Measurements from ENCODE around the gene SIGLEC10.
"Not testable (repeated sequence)": the region's sequence is repeated elsewhere in the genome, so short reads cannot be mapped to it uniquely, and the experiment has no call there.

The SIGLEC10 gene

DNA sequence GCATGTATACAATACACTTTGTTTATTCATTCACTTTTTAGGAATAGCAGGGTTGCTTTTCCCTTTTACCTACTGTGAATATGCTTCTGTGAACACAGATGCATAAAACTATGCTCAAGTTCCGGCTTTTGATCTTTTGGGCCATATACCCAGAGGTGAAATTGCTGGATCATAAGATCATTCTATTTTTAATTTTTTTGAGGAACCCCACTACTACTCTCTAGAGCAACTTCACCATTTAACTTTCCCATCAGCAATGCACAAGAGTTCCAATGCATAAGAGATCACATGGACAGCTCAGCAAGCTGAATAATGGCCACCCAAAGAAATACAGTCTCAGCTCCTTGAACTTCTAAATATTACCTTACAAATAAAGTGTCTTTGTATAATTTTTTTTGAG is 17.0 kb upstream of the SIGLEC10 start:
- no peak for DNase-seq

DNA sequence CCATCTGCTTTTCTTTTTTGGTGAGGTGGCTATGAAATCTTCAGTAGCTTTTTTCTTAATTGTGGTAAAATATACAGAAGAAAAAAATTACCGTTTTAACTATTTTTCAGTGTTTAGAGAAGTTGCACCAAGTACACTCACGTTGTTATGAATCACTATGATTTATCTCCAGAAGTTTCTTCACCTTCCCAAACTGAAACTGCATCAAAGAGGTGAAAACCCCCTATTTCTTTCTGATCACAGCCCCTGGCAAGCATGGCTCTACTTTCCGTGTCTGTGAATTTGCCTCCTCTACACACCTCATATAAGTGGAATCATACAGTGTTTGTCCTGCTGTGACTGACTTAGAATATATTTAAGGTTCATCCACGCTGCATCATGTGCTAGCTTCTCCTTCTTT is 15.6 kb upstream of the SIGLEC10 start:
- no peak for DNase-seq

DNA sequence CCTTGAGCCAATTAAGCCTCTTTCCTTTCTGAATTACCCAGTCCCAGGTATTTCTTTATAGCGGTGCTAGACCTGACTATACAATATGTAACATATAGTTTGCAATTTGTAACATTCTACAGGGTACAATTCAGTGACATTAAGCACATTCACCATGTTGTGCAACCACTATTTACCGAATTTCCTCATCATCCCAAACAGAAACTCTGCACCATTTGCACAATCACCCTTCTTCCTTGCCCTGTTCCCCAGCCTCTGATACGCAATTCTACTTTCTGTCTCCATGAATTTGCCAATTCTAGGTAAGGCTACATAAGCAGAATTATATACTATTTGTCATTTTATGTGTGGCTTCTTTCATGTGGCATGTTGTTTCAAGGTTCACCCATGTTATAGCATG is 13.7 kb upstream of the SIGLEC10 start:
- DNase-seq: no peak

DNA sequence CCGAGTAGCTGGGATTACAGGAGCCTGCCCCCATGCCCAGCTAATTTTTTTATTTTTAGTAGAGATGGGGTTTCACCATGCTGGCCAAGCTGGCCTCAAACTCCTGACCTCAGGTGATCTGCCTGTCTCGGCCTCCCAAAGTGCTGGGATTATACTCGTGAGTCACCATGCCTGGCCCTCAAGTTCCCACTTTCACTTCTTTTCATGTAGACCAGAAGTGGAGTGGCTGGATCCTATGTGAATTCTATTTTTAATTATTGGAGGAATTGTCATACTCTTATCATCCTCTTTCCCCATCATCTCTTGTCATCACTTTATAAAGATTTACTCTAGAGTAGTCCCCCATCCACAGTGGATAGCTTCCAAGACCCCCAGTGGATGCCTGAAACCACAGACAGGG is 12.8 kb upstream of the SIGLEC10 start:
- no peak for DNase-seq

DNA sequence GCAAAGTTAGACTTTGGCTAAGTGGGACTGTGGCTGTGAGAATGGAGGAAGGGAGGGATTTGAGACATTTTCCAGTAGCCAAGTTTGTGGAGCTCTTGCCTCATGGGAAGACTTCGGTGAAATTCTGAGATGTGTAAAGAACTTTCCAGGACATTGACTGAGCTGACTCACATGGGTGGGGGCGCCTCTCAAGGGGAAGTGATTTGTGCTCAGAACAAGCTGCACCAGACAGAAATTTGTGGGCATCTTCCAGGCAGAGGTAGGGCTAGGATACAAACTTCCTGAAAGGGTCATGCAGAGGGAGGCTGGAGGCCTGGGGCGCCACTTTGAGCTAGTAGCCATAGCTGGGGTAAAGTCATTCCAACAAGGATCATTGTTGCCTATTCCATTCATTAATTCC is 9.8 kb upstream of the SIGLEC10 start:
- DNase-seq: no peak

DNA sequence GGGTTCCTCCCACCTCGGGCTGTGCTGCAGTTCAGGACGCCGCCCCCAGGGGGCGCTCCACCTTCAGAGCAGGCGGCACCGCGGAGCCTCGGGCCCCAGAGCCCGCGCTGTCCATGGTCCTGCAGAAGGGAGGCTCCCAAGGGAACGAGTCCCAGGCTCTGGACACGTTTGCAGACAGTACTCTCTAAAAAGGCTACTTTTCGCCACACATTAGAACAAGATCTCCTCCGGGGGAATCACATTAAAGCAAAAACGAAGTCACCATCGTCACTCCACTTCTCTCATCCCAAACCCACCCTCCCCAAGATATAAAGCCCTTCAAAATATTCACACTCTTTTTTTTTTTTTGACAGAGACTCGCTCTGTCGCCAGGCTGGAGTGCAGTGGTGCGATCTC is 4.6 kb upstream of the SIGLEC10 start:
- DNase-seq: peak; percentile 80

DNA sequence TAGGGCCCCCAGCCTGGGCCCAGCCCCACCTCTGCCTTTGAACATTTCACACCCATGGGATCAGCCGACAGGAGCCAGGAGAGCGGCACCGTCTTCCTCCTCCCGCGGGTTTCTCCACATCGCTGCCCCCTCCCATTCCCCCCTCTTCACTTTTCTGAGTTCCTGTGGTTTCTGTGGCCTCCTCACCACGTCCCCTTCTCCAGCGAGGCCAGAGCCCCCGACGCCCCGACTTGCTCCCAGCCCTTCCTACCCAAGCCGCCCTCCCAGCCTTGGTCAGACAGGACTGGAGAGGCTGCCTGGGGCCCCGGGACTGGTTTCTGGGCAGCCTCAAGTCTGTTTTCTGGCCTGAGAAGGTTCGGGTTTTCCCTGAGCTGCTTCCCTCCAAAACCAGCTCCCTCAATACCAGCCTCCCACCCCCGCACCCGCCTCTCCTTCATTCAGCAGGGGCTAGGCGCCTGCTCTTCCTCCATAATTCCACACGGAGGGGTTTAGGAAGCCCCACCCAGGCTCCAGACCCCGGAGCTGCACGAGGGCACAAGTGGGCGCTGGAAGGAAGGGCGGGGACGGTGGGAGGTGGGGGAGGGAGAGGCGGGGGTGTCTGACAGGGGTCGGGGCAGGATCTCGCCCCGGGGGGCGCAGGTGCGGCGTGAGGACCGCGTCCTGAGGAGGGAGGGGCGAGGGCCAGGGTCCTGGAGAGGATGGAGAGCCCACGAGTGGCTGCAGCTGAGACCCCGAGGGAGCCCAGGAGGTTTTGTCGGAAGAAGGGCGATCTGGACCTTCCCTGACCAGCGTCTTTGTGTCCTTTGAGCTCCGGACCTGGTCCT is 4.0 kb upstream of the SIGLEC10 start:
- DNase-seq: no peak

DNA sequence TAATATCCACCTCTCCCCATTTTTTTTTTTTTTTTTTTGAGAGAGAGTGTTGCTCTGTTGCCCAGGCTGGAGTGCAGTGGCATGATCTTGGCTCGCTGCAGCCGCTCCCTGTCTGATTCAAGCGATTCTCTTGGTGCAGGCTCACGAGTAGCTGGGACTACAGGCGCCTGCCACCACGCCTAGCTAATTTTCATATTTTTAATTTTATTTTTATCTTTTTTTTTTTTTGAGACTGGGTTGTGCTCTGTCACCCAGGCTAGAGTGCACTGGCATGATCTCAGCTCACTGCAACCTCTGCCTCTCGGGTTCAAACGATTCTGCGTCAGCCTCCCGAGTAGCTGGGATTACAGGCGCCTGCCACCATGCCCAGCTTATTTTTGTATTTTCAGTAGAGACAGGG is 3.1 kb upstream of the SIGLEC10 start:
- not testable (repeated sequence) for DNase-seq

DNA sequence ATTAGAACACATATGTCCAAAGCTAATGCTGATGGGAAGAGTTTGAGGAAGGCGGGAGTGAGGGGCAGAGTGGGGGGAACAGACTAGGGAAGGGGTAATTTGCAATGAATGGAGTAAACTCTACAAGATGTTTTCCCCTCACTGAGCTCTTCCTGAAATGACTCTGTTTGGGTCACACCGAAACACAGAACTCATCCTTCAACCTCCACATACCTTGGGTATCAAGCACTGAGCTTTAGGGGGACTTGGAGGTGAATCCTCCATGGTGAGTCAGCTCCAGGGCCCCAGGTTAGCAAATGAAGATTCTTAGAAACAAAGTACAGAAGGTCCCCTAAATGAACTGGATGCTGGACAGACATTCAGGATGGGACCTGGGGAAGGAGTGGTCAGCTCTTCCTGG is 1.3 kb upstream of the SIGLEC10 start:
- no peak for DNase-seq

DNA sequence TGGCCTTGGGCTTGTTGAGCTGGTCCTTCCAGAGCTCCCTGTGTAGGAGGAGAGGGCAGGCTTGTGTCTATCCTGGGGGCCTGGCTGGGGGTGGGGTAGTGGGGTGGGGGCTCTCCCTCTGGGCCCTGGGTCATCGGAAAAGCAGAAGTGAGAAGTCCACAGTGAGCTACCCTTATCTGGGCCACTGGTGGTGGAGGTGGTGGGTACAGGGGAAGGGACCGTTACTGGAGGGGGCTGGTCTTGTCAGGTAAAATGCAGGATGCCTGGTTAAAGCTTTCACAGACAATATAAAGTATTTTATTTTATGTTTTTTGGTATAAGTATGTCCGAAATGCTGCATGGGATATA is 342 bp upstream of the SIGLEC10 start:
- no peak for DNase-seq

DNA sequence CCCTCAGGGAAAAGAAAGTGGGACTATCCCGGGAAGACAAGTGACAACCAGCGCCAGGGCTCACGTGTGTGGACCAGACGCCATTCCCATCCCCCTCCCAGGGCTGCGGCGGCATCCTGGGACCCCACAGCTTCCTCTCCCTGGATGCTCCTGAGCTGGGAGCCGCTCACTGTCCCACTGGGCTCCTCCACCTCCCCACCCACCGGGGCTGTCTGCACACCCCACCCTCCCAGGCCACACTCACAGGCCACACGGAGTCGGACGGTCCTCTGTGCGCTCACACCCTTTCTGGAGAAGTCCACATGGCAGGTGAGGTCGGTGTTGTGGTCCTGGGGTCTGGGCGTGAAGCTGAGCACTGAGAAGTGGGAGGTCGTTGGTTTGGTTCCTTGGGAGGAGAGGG is 1.0 kb downstream of the SIGLEC10 start:
- not testable (repeated sequence) for DNase-seq

DNA sequence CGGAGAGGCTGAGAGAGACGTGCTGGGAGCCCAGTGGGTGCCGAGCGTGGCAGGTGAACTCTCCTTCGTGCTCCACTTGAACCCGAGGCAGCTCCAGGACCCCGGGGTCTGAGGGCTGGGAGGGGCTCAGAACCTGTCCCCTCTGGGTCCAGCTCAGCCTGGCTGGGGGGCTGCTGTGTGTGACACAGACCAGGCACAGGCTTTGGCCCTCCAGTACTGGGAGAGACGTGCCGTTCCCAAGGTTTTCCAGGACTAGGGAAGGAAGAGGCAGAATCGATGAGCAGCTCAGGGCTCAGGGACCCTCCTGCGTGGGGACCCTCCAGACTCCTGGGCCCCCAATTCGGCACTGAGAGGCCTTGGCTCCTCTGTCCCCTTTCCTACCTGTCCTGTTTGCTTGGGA is 2.3 kb downstream of the SIGLEC10 start:
- DNase-seq: no peak

DNA sequence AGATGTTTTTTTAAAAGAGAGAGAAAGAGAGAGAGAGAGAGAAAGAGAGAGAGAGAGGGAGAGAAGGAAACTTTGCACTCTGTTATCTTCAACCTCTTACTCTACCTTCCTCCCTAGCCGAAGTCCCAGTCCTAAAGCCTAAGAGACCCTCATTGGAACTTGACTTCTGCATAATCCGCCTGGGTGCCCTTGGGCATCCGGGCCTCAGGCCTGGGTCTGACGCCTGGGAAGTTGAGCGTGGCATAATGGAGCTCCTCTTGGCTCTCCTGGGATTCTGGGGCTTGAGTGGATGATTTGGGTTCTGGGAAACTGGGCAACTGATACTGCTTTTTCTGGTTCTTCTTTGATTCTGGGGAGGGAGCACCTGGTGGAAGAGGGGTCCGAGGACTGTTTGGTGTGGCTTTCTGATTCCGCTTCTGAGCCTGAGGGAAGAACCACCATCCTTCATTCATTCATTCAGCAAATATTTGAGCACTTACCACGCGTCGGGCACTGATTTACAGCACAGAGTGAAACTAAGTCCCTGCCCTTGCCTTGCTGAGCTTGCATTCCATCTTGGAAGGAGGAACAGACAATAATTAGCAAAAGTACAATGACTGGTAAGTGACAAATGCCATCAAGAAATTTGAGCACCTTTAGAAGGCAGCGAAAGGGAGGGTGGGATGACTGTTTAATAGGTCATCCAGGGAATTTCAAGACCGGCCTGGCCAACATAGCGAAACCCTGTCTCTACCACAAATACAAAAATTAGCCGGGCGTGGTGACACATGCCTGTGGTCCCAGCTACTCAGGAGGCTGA is 6.3 kb downstream of the SIGLEC10 start:
- DNase-seq: no peak

DNA sequence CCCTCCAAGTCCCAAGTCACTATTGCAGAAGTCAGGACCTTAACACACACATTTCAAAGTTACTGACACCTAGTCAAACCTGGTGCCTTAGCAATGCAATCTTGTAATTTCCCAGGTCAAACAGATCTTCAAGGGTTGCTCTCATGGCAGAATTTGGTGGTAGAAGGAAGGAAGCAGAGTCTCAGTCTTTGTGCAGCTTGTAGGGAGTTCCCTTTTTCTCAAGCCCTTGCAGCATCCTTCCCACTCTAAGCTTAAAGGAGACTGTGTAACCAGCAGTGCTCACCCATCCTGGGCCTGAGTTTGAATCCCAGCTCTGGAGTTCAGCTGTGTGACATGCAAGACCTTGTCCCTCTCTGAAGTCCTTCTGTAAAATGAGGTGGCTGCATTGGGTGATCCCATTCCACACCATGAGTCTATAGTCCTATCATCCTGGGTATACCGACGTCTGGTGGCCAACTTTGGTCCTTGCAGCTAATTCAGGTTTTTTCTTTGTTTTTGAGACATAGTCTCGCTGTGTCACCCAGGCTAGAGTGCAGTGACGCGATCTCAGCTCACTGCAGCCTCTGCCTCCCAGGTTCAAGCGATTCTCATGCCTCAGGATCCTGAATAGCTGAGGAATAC is 9.8 kb downstream of the SIGLEC10 start:
- DNase-seq: no peak

DNA sequence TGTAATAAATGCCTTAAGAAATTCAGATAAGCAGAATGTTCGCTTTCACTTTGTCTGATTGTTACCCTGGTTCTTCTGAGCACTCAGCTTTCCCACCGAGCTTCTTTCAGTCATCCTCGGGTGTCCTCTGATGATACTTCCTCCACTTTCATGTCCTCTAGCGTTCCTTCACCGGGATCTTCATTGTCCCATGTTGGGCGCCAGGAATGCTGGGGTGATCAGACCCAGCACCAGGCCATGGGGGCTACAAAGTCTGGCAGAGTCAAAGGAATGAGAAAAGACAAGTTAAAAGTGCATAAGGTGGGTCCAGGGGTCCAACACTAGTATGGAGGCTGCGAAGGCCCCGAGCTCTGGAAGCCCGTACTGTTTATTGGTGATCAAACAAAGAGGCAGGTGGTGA is 15.3 kb downstream of the SIGLEC10 start:
- DNase-seq: no peak

DNA sequence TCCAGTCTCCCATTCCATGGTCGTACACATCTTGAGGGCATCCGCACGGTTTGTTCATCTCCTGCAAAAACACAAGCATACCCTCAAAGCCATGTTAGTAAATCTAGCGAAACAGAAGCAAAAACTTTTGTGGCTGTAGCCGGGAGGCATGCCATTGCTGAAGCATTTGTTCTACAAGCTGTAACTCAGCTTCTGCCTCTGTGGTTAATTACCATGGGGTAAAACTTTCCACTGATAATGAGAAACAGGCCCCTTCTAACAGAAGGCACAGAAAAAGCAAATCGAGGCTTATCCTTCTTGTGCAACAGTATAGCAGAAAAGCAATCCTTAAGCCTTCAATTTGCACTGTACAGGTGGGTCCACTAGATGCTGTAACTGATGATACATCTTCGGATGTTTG is 17.5 kb downstream of the SIGLEC10 start:
- not testable (repeated sequence) for DNase-seq

DNA sequence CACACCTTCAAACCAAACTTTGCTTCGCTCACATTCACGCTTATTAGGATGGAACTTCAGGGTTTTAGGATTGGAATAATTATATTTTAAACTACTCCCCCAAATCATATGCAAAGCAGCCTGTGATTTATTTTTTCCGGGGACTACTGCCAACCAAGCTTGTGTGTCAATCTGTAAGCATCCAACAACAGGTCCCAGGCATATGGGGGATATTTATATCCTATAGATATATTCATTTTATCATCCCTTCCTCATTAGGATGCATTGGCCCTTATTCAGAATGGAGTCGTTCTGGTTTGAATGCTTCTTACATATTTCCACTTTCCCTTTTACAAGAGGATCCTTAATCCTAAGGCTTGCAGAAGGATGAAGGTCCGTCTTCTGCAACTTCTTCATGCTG is 18.2 kb downstream of the SIGLEC10 start:
- DNase-seq: no peak

DNA sequence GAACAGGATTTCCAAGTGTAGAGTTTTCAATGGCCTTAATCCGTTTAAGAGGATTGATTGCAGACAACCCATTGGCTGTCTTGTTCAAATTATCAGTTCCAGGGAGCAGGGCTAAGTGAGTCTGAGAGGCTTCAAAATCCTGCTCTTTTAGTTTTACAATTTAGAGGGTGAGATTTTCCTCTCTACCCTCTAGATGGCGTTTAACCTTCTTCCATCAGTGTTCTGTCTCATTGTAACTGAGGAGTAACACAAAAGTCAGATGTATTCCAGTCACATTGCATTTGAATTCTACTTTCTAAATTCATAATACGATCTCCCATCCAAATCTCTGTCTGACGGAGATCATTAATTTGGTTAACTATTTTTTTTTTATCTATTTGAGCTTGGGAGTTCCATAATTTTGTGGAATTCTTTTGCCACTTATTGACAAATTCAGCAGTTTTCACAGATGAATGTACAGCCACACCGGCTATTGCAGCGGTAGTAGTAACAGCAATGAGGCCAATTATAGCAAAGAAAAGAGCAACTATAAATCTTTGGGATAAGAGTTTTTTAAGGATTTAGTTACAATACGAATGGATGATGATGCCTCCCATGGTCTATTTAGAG is 19.2 kb downstream of the SIGLEC10 start:
- no peak for DNase-seq

DNA sequence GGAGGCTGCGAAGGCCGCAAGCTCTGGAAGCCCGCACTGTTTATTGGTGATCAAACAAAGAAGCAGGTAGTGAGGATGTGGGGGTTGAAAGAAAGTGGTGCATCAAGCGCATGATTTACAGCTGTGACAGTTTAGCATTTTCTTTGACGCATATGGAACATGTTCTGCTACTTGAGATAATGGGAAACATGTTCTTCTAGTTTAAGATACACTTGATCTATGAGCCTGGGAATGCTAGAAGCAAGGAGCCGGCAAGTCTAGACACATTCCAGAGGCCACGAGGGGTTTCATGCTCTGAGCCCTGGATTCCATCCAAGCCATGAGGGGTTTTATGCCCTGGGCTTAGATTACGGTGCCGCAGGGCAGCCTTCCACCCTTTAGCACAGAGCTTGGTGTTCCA is 20.0 kb downstream of the SIGLEC10 start:
- DNase-seq: not testable (repeated sequence)

DNA sequence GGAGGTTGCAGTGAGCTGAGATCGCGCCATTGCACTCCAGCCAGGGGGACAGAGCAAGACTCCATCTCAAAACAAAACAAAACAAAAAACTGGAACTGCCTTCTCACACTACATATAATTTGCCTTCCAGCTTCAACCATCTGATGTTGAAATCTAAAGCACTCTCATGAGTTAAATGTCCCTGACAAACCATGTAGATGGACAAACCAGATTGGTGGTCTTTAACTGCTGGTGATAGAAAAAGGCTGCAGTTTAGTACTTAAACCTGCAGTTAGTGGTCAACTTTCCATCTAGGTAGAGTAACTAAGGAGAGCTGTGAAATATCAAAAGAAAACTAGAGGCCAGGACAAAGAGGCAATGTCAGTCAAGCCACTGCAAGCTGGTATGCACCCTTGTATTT is 21.3 kb downstream of the SIGLEC10 start:
- DNase-seq: no peak

DNA sequence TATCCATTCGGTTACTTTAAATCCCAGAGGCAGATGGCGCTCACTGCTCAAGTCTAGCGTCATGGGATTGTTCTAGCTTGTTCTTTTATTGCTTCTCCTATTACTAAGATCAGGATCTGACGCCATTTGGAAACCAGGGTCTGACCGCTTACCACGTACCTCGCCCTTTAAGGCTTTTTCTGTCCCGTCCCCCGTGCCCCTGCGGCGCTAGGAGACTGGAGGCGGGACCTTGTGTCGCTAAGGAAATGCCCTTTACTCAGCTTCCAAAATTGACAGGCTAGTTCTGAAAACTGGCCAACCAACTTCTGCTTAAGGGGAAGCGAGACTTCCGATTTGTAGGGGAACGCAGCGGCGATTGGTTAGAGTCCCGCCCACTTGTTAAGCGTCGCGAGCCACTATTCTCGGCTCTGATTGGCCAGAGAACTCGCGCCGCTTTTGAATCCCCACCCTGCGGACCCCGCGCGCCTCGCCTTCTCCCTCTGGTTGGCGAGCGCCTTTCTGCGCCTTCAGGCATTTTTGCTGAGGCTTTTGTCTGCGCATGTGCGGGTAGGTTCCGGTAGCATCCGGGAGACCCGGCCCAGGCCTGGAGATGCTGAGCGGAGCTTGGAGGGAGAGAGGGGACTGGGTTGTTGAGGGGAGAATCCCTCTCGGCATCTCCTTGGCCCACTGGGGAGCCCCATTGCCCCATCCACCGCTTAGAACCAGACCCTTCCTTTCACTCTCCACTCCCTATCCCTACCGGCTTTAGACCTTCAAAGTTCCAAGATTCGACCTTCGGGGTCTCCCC is 23.2 kb downstream of the SIGLEC10 start:
- peak; percentile 75 for DNase-seq

DNA sequence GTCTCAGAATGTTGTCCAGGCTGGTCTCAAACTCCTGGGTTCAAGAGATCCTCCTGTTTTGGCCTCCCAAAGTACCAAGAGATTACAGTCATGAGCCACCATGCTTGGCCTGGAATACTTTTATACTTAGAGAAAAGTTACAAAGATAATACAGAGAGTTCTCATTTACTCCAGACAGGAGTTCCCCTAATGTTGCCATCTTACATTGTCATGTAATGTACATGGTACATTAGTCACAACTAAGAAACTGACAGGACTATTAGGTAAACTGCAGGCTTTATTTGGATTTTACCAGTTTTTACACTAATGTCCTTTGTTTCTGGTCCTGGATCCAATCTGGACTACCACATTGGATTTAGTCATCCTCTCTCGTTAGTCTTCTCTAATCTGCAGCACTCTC is 24.7 kb downstream of the SIGLEC10 start:
- no peak for DNase-seq

Measured in activated CD4-positive, alpha-beta T cell treated with anti-CD3 and anti-CD28 coated beads, Interleukin-2, amount 50 U/mL, for 1 hour (primary cell).